GM21723 (cell line): Measurements from ENCODE around the gene NNT.
"Not testable (repeated sequence)": the region's sequence is repeated elsewhere in the genome, so short reads cannot be mapped to it uniquely, and the experiment has no call there.

Experiments used
- ATAC-seq: cut with Tn5 transposase; IDR thresholded peaks from one replicate; pipeline ENCODE4 v1.9.1; 2021; ENCODE audit warnings: mild to moderate bottlenecking, moderate library complexity; ENCODE audit not compliant: unreplicated experiment

Gene NNT

GRCh38 chr5:43582082-43583005 lies 20.6 kb upstream of the NNT start:
- ATAC-seq = no peak

- ATAC-seq = no peak
Measured at GRCh38 chr5:43583724-43584123, 19.3 kb upstream of the NNT start.

- ATAC-seq = no peak
Measured at GRCh38 chr5:43584166-43584699, 18.7 kb upstream of the NNT start.

GRCh38 chr5:43588842-43589241 lies 14.1 kb upstream of the NNT start:
- ATAC-seq = no peak

GRCh38 chr5:43589310-43589709 lies 13.7 kb upstream of the NNT start:
- no peak for ATAC-seq

GRCh38 chr5:43590700-43591099 lies 12.3 kb upstream of the NNT start:
- ATAC-seq = no peak

- ATAC-seq = no peak
Measured at GRCh38 chr5:43592363-43592762, 10.6 kb upstream of the NNT start.

GRCh38 chr5:43598927-43599326 lies 4.1 kb upstream of the NNT start:
- ATAC-seq = not testable (repeated sequence)

- peak; percentile 32 for ATAC-seq
Measured at GRCh38 chr5:43601454-43602260, 1.3 kb upstream of the NNT start.

- peak; percentile 45 for ATAC-seq
Measured at GRCh38 chr5:43603344-43604217, 601 bp downstream of the NNT start.

GRCh38 chr5:43604699-43605098 lies 1.7 kb downstream of the NNT start:
- no peak for ATAC-seq

- ATAC-seq = no peak
Measured at GRCh38 chr5:43606351-43606750, 3.4 kb downstream of the NNT start.

- ATAC-seq = no peak
Measured at GRCh38 chr5:43608406-43608805, 5.4 kb downstream of the NNT start.

- ATAC-seq = peak; percentile 86
Measured at GRCh38 chr5:43609752-43610151, 6.8 kb downstream of the NNT start.

- ATAC-seq = no peak
Measured at GRCh38 chr5:43613370-43613769, 10.4 kb downstream of the NNT start.

GRCh38 chr5:43615445-43616184 lies 12.6 kb downstream of the NNT start:
- no peak for ATAC-seq

- ATAC-seq = no peak
Measured at GRCh38 chr5:43616535-43616934, 13.6 kb downstream of the NNT start.

GRCh38 chr5:43619380-43619779 lies 16.4 kb downstream of the NNT start:
- no peak for ATAC-seq

GRCh38 chr5:43619911-43620310 lies 16.9 kb downstream of the NNT start:
- ATAC-seq = no peak

GRCh38 chr5:43620944-43621505 lies 18.0 kb downstream of the NNT start:
- ATAC-seq = no peak
